Sigmoid colon (tissue), 7 donors: ENCODE results near the gene DAP3. TPM values are rescaled to one million over a fixed set of nuclear protein-coding genes. Genes with fewer than 3 reads are reported as not detected.
"Not testable (repeated sequence)": the region's sequence is repeated elsewhere in the genome, so short reads cannot be mapped to it uniquely, and the experiment has no call there.

Experiments
- DNase-seq: peaks from one replicate; pipeline ENCODE4 v3.0.0-alpha.2; 2019
- H3K27ac ChIP-seq, 4 donors: fragments of 200-600 bp; sonication (generic); one replicate each; pipeline ENCODE4 v1.5.1; 2016 to 2019; ENCODE audit warnings: mild to moderate bottlenecking in 1 of 4
- H3K27me3 ChIP-seq, 3 donors: fragments of 200-600 bp; sonication (generic); one replicate each; pipeline ENCODE4 v1.5.1; 2019; ENCODE audit warnings: mild to moderate bottlenecking in 1 of 3
- H3K36me3 ChIP-seq, 4 donors: fragments of 200-600 bp; sonication (generic); one replicate each; pipeline ENCODE4 v1.5.1; 2016 to 2019
- H3K4me1 ChIP-seq, 4 donors: fragments of 200-600 bp; sonication (generic); one replicate each; pipeline ENCODE4 v1.5.1; 2017 to 2019
- H3K4me3 ChIP-seq, 4 donors: fragments of 200-600 bp; sonication (generic); one replicate each; pipeline ENCODE4 v1.5.1; 2017 to 2019; ENCODE audit warnings: mild to moderate bottlenecking in 2 of 4, moderate library complexity in 1 of 4
- H3K9me3 ChIP-seq, 4 donors: fragments of 200-600 bp in 3 of 4; sonication (generic) in 3 of 4; one replicate each; pipeline versions ENCODE4 v1.5.1 to v1.6.1; 2013 to 2019
- CTCF ChIP-seq, 4 experiments: fragments of 450-650 bp in 3 of 4; fragments of 200-600 bp in 1 of 4; IDR thresholded peaks; one replicate each; pipeline ENCODE4 v1.5.1; 2016 to 2019; ENCODE audit warnings: antibody characterized with exemption in 4 of 4, mild to moderate bottlenecking in 3 of 4, moderate library complexity in 2 of 4
- EP300 ChIP-seq, 4 donors: sonication (generic); formaldehyde crosslinking; IDR thresholded peaks; one replicate each; pipeline ENCODE4 v1.6.1; 2017; ENCODE audit warnings: antibody characterized with exemption in 4 of 4
- POLR2A ChIP-seq, 2 donors: fragments of 450-650 bp; IDR thresholded peaks; one replicate each; pipeline ENCODE4 v1.6.1; 2016; ENCODE audit warnings: antibody characterized with exemption in 2 of 2, mild to moderate bottlenecking in 2 of 2, moderate library complexity in 2 of 2
- POLR2AphosphoS5 ChIP-seq, 4 donors: sonication (generic); formaldehyde crosslinking; IDR thresholded peaks; one replicate each; pipeline ENCODE4 v1.6.1; 2017; ENCODE audit warnings: antibody characterized with exemption in 4 of 4
- WGBS, 2 donors: extraction: QIAGEN DNeasy Blood & Tissue Kit; methylation state at CpG; one replicate each; pipeline ENCODE4 v1.1.7; 2013; 5-methylcytosine and 5-hydroxymethylcytosine counted together
- intact Hi-C: fragments of 100-400 bp; cut with DNase I; formaldehyde crosslinking; loops from one replicate; pipeline ENCODE4 v1.15.1; 2023
- polyA plus RNA-seq, 3 donors: library from polyadenylated mRNA; stranded (reverse); fragments of 200-250 nt; gene quantifications; one replicate each; pipeline ENCODE4 v1.2.3, GENCODE V29; 2013
- total RNA-seq, 4 donors: library from RNA; depleted of rRNA; stranded (reverse); fragments of >200 nt; gene quantifications; one replicate each; pipeline ENCODE4 v1.1.0, GENCODE V29; 2016
- donor health status: healthy with polysubstance abuse.
- donor health status: Bipolar disorder and iron deficiency.
- donor health status: healthy.

DAP3 gene
- total and polyA plus RNA-seq, 7 donors = 60.3 to 180 (median 96.7) TPM

- 97% methylated on average over 13 of the region's 13 CpGs for WGBS, 2 donors
- no peak overlapping the region for H3K27ac ChIP-seq
- no peak for TF ChIP-seq EP300 (IDR thresholded peaks at IDR 0.05)
- TF ChIP-seq POLR2A (IDR thresholded peaks at IDR 0.05) = no peak
- TF ChIP-seq CTCF (IDR thresholded peaks at IDR 0.05) = no peak
- no peak for TF ChIP-seq POLR2AphosphoS5 (IDR thresholded peaks at IDR 0.05)
- H3K9me3 ChIP-seq = no peaks in the 10 kb centered on the region
- H3K4me3 ChIP-seq = no peak overlapping the region
- intact Hi-C loops = loop anchor here (10.0 kb wide), 1 partner anchor 156 kb away; the partner anchor contains the start of genes GON4L and SYT11
- no peaks in the 10 kb centered on the region for H3K27me3 ChIP-seq
- H3K36me3 ChIP-seq = no peaks in the 10 kb centered on the region
- no peak for DNase-seq
- H3K4me1 ChIP-seq = peaks cover 0 to 9% (median 3%) of the 10 kb centered on the region in 4 donors
Measured at GRCh38 chr1:155698382-155699038, 9.6 kb downstream of the DAP3 start.

- 93 to 97% methylated on average over 4 of the region's 4 CpGs for WGBS, 2 donors
- not testable (repeated sequence) for H3K4me1 ChIP-seq
Measured at GRCh38 chr1:155699062-155699461, 10.2 kb downstream of the DAP3 start.

GRCh38 chr1:155701675-155702074 is 12.8 kb downstream of the DAP3 start:
- H3K36me3 ChIP-seq, DNase-seq, intact Hi-C loops, H3K4me1 ChIP-seq, H3K27me3 ChIP-seq, H3K4me3 ChIP-seq, H3K27ac ChIP-seq, H3K9me3 ChIP-seq: not testable (repeated sequence)
- WGBS, 2 donors = 38 to 76% methylated on average over 2 of the region's 2 CpGs

More at GRCh38 chr1:155699062-155699461, 10.2 kb downstream of the DAP3 start:
- not testable (repeated sequence) for H3K36me3 ChIP-seq, DNase-seq, H3K27ac ChIP-seq, H3K9me3 ChIP-seq, H3K27me3 ChIP-seq, H3K4me3 ChIP-seq
- intact Hi-C loops = loop anchor here (10.0 kb wide), 1 partner anchor 156 kb away; the partner anchor contains the start of genes GON4L and SYT11

- TF ChIP-seq CTCF (IDR thresholded peaks at IDR 0.05) = no peak
- no peak for TF ChIP-seq POLR2AphosphoS5 (IDR thresholded peaks at IDR 0.05)
- no peak for TF ChIP-seq POLR2A (IDR thresholded peaks at IDR 0.05)
- no peak for TF ChIP-seq EP300 (IDR thresholded peaks at IDR 0.05)
- intact Hi-C loops = no loop called here
- 92 to 93% methylated on average over 6 of the region's 6 CpGs for WGBS, 2 donors
- no peaks in the 10 kb centered on the region for H3K9me3 ChIP-seq
- H3K4me3 ChIP-seq = no peak overlapping the region
- H3K36me3 ChIP-seq = no peaks in the 10 kb centered on the region
- H3K27ac ChIP-seq = no peak overlapping the region
- DNase-seq = no peak
- peaks cover 0 to 9% (median 2%) of the 10 kb centered on the region in 4 donors for H3K4me1 ChIP-seq
- H3K27me3 ChIP-seq = no peaks in the 10 kb centered on the region
Measured at GRCh38 chr1:155703216-155703615, 14.3 kb downstream of the DAP3 start.

GRCh38 chr1:155704414-155704813 is 15.5 kb downstream of the DAP3 start:
- H3K9me3 ChIP-seq, H3K4me1 ChIP-seq, H3K36me3 ChIP-seq, H3K27me3 ChIP-seq, H3K27ac ChIP-seq, intact Hi-C loops, DNase-seq, H3K4me3 ChIP-seq: not testable (repeated sequence)
- WGBS, 2 donors = 95 to 96% methylated on average over 5 of the region's 5 CpGs

- no peak overlapping the region for H3K4me3 ChIP-seq
- no peak for DNase-seq
- H3K27ac ChIP-seq = no peak overlapping the region
- 78 to 91% methylated on average over 5 of the region's 5 CpGs for WGBS, 2 donors
- H3K27me3 ChIP-seq = no peaks in the 10 kb centered on the region
- peaks cover 0 to 9% (median 2%) of the 10 kb centered on the region in 4 donors for H3K4me1 ChIP-seq
- H3K36me3 ChIP-seq = peaks cover 0 to 5% (median 2%) of the 10 kb centered on the region in 4 donors
- no peaks in the 10 kb centered on the region for H3K9me3 ChIP-seq
- intact Hi-C loops = no loop called here
- no peak for TF ChIP-seq POLR2AphosphoS5 (IDR thresholded peaks at IDR 0.05)
Measured at GRCh38 chr1:155706139-155706538, 17.2 kb downstream of the DAP3 start.

GRCh38 chr1:155709391-155709790 is 20.5 kb downstream of the DAP3 start:
- no peak for DNase-seq
- 97 to 98% methylated on average over 3 of the region's 3 CpGs for WGBS, 2 donors
- Histone ChIP-seq H3K9me3 (no peaks in the 10 kb centered on the region), H3K36me3 (peaks cover 0 to 9% (median 2%) of the 10 kb centered on the region in 4 donors), H3K27me3 (no peaks in the 10 kb centered on the region), H3K27ac (no peak overlapping the region), H3K4me3 (no peak overlapping the region), H3K4me1 (peaks cover 0 to 10% (median 5%) of the 10 kb centered on the region in 4 donors)
- intact Hi-C loops = no loop called here
- TF ChIP-seq POLR2A (IDR thresholded peaks at IDR 0.05) = no peak
- no peak for TF ChIP-seq EP300 (IDR thresholded peaks at IDR 0.05)
- TF ChIP-seq POLR2AphosphoS5 (IDR thresholded peaks at IDR 0.05) = no peak
- no peak for TF ChIP-seq CTCF (IDR thresholded peaks at IDR 0.05)

- H3K9me3 ChIP-seq, DNase-seq, H3K36me3 ChIP-seq, H3K27me3 ChIP-seq, H3K4me1 ChIP-seq, H3K4me3 ChIP-seq, H3K27ac ChIP-seq, intact Hi-C loops: not testable (repeated sequence)
- WGBS, 2 donors = 93 to 96% methylated on average over 1 to 2 of the region's 3 CpGs
Measured at GRCh38 chr1:155711457-155711856, 22.6 kb downstream of the DAP3 start.

GRCh38 chr1:155712636-155713035 is 23.7 kb downstream of the DAP3 start:
- 90 to 93% methylated on average over 3 of the region's 3 CpGs for WGBS, 2 donors
- H3K4me1 ChIP-seq, intact Hi-C loops, H3K27me3 ChIP-seq, DNase-seq, H3K36me3 ChIP-seq, H3K27ac ChIP-seq, H3K9me3 ChIP-seq, H3K4me3 ChIP-seq: not testable (repeated sequence)
